HPDE6-E6E7 (cell line): ENCODE results near the gene CCNQ.

ENCODE experiments used
- DNase-seq: peaks from one replicate; pipeline ENCODE4 v3.0.0; 2011; ENCODE audit warnings: missing footprints; ENCODE audit errors: extremely low spot score

Gene CCNQ

DNA sequence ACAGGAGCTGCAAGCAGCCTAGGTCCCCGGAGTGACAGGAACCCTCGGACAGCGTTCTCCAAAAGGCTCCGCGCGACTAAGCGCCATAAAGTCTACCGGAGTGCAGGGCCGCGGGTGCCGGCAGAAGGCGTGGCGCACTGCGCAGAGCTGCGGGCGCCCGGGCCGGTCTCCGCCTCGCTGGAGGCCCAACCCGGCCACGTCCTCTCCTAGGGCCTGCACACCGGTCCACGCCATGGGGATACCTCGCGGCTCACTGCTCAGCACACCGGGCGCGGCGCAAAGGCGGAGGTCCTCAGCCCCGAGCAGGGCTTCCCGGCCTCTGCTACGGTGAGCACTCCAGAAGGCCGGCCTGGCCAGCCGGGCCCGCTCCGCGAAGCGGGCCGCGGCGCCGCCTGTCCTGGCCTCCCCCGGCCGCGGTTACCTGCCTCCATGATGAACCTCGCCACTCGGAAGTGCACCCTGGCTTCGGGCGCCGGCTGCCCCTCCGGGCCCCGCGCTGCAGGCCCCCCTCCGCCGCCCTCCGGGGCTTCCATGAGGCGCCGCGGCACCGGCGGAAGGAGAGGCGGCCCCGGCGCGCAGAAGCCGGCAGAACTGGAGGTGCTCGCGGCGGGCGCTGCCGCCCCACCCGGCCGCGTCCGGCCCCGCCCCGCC, at the start of gene CCNQ:
TSS of gene CCNQ (minus strand) at position 599 of the 651 bp plus-strand sequence. CDS start at position 533, 66 bp downstream.
- DNase-seq = peak; percentile 41

DNA sequence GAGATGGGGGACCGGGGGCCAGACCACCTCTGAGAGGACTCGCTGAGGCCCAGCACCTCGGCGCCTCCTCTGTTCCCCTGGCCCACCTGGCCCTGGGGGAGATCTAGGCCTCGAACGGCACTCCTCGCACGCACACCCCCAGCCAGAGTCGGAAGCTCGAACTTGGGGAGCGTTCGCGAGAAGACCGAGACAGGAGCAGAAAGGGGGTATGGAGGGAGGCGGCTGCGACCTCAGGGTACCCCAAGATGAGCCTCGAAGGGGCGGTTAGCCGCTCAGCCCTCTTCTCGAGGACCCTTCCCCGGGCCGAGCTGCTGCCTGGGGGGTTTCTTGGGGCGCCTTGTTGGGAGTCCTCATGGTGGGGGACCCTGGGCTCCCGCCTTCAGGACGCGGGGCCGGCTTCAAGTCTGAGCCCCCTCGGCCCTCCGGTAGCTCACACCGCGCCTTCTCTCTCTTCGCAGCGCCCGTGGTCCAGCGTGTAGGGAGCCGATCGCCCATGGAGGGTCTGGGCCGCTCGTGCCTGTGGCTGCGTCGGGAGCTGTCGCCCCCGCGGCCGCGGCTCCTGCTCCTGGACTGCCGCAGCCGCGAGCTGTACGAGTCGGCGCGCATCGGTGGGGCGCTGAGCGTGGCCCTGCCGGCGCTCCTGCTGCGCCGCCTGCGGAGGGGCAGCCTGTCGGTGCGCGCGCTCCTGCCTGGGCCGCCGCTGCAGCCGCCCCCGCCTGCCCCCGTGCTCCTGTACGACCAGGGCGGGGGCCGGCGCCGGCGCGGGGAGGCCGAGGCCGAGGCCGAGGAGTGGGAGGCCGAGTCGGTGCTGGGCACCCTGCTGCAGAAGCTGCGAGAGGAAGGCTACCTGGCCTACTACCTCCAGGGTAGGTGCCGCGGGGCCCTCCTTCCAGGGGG, 48.8 kb upstream of the CCNQ start:
- DNase-seq = no peak

DNA sequence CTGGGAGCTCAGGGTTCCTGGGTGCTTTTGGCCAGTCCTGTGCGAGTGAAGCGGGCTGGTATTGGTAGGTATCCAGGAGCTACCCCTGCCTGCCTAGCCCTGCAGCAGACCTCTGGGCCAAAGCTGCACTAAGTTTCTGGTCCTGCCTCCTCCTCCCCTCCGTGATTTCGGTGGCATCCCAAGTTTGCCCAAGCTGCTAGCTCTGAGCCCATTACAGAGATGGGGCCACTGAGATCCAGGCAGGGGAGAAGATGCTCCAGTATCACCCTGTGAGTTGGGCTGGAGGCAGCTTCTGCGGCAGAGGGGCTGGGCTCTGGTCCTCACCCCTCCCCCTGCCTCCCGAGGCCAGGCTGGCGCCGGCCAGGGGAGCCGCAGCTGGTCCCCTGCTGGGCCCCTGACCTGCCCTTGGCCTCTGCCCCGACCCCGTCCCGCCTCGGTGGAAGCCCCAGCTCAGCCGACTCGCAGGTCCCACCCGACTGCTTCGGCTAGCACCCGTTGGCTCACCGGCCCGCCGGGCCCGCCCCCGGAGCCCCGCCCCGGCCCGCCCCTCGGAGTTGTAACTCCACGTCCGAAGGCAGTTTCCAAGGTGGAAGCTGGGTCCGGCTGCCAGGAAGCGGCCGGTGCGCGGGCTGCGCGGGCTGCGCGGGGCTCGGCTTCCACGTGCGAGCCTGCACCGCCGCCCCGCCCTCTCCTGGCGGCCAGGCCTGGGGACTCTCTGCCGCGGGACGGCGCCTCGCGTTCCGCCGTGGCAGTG, 47.9 kb upstream of the CCNQ start, which contains the start of gene DUSP9:
TSS of gene DUSP9 (plus strand) at position 584 of the 754 bp plus-strand sequence. CDS start 751 bp downstream, outside the sequence.
- DNase-seq = peak; percentile 86

DNA sequence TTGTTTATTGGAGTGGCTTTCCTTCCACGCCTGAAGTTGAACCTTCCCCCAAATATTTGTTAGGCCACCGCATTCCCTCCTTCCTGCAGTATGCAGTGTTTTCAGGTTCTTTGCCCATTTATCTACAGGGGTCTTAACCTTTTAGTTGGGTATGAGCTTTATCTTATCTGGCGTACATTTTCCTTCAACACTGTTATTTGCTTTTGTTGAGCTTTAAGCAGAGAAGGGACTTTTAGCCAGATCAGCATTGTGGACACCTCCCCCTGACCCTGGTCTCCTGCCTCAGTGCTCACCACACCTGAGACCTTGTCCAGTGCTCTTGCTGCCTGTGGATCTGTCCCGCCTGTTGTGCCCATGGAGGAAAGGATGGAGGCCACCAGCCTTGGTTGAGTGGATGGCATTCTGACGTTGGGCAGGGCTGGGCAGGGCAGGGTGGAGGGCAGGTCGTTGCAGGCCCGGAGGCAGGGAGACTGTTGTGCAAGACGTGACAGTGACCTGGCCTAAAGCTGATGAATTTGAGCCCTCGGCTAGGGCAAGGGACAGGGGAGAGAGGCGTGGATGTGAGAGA, 47.1 kb upstream of the CCNQ start:
- no peak for DNase-seq

DNA sequence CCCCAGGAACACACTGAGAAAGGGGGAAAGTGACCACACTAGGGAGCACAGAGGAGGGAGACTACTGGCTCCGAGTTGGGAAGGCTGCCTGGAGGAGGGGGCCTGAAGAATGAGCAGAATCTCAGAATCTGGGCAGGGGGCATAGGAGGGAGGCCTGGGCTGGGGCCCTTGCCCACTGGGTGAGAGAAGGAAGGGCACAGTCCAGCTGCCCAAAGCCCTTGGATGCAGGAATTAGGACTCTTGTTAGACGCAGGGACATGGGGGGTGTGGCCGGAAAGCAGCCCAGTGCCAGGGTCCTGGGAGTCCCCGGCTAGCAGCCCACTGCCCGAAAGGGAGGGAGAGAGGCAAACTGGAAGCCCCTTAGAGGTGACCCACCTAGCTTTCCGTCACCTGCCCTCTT, 46.2 kb upstream of the CCNQ start:
- DNase-seq = no peak

DNA sequence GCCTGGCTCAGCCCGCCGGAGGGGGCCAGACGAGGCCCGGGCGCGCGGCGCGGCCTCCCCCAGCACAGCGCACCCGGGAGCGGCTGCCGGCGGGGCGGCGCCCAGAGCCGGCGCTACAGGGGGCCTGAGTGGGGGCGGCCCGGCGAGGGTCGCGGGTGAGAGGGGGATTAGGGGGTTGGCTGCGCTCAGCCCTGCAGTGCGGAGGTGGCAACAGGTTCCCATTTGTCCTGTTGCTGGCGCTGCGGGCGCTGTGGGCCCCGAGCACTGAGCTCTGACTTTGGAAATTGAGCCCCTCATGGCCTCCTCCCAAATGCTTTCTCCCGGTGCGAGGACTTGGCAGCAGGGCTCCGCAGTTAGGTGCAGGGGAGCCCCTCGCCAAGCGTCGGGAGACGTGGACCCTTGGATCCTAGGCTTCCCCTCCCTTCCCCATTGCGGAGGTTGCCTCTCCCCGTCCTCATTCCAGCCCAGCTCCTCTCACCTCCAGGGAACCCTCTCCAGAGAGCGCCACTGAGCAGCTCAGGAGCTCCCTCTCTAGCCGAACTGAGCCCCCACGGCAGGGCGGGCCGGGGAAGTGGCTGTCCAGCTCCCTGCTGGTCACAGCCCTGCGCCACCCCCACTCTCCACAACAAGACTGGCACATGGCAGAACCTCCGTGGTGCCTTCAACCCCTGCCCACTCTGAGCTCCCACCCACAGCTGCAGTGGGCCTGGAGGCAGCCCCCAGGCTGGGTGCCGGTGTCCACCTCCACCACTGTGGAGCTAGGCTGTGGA, 45.6 kb upstream of the CCNQ start:
- no peak for DNase-seq

DNA sequence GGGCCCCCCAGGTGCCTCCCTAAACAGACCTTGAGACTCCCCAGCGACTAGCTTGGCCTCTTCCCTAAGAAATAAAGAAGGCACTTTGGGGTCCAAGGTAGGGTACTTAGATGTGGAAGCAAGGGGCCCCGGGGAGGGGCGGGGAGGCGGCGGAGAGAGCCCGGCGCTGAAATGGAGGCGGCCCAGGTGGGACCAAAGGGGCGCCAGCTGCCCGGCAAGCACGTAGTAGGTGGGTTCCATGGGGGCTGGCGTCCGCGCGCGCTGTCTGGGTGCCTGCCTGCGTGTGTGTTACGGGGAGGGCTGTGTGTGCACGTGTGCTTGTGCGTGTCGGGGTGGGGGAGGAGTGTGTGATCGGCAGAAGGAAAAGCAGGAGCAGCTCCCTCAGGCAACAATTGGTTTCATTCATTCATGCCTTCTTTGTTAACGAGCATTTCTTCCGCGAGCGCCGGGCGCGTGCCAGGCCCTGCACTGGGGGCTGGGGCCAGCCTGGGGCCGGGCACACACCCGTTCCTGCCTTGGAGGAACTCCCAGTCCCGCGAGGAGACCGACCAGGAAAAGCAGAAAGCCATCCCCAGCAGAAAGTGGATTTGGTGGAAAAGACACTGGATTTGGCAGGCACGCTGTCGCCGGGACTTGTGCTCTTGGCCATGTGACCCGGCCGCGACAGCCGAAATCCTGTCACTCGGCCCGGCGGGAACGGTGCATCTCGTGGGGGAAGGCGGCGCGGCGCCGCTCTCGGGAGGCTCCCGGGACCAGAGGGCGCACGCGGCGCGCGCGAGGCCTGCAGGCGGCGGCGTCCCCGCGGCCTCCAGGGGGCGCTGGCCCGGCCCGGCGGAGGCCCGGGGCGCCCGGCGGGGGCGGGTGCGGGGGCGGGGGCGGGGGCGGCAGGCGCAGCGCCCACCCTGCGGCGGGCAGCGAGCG, 44.8 kb upstream of the CCNQ start:
- DNase-seq = no peak

DNA sequence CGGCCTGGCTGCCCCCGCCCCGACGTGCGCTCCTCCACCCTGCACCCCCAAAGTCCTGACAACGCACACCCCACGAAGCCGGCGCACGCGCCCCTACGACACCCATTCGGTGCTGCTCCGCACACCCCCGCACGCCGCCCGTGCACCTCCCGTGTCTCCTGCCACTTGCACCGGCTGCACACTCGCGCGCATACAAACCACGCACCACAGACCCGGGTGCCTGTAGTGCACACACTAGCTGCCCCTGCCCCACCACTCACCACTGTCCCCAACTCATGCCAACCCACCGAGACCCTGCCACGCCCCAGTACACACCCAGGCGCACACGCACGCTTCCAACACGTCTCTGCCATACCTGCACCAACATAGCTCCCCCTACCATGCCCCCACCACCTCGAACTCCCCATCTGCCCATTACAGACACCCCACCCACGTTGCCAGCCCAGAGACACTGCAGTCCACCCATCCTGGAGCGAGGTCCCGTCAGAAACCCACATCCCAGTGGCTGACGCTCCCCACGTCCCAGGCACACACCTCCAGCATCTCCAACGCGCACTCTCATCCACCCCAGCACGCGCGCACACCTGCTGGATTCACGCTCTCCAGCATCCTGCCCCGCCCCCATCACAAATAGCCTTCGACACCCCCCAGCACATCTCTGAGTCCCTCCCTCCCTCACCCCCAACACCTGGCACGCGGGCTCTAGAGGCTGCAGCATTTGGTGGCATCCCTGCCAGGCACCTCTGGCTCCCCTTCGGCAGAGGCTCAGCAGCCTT, 43.9 kb upstream of the CCNQ start:
- no peak for DNase-seq

DNA sequence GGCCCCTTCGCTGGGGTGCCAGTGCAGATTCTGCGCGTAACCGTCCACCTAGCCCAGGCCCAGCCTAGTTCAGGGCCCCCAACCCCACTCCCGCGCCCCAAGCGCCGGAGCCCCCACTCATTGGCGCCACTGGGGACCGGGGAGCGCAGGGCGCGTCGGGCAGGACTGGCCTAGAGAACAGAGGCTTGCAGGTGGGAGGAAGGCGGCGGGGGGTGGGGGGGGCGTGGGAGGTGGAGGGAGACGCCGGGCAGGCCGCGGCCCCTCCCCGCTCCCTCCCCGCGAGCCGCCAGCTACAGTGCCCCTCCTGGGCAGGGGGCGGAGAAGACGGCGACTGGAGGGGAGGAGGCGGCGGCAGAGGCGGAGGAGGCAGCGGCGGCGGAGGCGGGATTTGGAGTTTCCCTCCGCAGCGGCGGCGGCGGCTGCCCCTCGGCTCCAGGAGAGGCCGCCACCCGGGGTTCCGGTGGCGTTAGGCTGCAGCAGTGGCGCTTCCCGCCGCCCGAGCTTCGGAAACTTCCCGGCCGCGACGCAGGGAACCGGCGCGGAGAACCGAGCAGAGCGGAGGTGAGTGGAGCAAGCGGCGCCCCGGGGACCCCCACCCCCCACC, 43.2 kb upstream of the CCNQ start:
- DNase-seq = no peak

DNA sequence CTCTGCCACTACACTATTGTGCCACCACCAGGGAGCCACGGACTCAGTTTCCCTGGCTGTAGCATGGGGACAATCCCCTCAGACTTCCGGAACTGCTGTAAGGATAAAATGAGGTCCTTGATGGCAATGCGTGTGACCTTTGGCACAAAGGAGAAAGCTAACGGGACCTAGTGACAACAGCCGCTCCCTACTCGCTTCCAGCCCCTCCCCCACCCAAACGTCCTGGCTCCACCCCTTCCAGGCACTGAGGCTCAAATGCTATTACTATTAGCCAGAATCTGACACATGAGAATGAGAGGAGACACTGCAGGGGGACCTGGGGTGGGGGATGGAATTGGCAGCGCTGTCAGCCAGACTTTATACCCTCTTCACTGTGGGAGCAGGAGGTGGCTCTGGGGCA, 42.7 kb upstream of the CCNQ start:
- DNase-seq = no peak

DNA sequence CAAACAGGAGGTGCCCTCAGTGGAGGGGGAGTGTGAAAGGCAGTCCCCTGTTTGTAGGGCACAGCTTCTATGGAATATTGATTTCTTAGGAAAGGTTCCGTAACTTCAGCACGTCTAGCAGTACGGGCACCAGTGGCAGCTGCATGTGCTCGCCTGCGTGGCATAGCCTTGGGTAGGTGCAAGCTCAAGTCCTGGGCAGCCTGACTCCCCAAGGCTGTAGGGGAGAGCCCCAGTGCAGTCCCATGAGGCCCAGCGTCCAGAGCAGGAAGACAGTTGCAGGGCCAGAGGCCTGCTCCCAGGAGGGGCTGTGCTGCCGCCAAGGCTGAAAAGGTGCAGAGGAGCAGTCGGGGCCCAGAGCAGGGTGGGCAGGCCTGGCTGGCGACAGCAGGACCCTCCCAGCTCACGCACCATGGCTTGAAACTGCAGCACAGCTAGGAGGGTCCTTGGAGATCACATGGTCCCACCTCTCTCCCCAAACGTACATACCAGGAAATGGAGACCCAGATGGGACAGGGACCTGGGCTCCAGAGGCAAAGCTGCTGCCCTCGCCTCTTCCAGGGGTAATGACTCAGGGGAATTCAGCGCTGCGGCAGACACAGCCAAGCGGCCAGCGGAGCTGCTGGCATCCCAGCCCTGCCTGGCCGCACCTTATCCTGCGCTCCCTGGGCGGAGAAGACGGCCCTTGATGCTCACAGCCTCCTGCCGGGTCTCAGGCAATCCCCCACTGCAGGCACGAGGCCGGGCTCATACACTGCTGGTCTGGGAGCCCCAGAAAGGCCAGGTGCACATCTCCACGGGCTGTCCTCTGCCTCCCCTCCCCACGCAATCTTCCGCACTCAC, 42.0 kb upstream of the CCNQ start:
- no peak for DNase-seq

DNA sequence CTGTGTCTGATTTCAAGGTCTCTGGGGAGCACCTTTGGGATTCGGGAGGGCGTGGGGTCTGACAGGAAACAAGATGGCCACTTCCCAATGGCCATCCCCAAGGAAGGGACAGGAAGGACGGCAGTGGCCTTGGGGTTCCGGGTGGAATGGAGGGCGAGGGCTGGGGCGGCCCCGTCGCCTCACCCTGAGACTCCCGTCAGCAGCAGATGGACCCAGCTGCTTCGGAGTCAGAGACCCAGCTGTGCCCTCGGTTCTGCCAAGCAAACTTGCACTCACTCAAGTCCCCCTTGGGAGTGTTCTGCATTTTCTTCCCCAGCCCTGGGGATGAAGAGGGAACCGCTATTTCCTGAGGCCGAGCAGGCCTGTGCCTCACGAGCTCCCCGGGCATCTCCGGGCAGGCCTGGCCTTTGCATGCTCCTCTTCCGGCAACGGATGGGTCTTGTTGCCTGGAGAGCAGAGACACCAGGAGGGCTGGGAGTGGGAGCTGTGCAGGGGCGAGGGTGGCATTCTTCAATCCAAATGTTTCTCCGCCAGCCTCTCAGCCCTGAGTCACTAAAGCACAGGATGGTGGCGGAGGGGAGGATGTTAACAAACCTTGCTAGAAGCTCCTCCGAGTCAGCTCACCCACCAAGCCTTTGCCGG, 41.2 kb upstream of the CCNQ start:
- no peak for DNase-seq

DNA sequence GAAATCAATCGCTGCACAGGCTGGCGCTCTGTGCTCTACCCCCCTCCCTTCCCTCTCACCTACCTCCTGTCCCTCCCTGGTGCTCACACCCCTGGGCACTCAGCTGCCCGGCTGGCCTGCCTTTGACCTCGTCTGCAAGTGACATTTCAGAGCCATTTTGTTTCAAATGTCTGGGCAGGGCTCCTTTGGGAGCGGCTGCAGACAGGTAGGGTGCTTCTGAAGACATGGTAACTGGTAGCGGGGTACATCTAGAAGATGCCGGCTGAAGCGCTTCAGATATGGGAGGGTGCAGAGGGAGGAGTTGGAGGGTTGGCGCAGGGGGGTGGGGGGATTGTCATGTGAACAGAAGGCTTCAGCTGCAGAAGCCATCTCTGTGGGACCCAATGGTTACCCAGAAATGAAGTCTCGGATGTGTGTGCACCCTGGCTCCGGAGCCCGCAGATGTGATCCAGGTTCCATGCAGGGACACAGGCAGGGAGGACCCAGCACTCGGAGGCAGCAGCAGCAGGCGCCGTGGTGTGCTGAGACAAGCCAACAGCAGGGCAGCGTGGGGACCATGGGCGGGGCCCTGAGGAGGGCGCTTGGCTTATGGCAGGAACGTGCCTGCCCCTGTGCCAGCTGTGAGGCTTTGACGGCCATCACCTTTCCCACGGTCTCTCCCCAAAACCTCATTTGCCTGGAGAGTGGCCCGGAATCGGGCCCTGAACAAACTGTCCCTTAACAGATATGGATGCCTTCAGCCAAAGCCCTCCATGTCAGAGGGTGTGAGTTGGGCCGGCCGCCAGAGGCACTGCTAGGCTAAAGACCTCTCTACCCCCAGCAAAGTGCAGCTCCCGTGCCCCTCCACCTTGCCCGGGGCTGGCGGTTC, 40.5 kb upstream of the CCNQ start:
- DNase-seq = no peak

DNA sequence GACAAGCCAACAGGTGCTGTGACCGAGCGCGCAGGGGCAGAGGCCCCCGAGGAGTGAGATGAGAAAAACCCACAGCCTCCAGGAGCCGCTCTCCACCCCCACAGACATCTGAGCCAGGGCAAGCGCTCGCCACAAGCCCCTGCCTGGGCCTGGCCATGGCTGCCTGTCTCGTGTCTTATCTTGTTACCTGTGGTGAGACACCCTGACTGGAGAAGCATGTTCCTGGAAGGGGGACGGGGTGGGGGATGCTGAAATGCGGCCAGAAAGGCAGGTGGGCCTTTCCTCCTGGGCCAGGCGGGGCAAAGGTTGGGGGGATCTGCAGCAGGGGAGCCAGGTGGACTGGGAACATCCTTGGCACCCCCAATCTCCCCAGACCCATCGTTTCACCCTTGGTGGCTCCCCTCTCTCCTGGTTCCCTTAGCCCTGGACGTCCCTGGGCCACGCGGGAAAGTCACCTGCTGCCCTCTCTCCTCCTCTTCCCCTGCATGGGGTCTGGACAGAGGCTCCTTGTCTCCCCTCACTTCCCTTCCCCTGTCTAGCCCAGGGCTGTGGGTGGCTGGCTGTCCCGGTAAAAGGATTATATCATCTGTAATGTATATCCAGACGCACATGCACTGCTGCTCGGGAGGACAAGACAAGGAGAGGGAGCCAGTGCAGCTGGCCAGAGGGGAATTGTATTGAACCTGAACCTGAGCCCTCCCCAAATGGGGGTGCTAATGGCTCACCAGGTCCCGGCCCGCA, 39.7 kb upstream of the CCNQ start:
- peak; percentile 71 for DNase-seq

DNA sequence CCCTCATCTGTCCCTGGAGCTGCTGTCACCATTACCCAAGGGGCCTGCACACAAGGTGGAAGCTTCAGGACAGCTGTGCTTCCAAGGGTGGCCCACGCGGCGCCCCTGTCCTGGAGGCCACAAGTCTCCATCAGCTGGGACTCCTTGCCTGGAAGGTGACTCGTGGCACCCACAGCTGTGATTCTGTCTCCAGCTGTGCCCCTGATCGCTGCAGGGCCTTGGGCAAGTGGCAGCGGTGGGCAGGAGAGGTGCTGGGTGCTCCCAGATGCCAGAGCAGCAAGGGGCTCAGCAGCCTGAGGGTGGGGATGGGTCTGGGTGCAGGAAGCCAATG, 39.1 kb upstream of the CCNQ start:
- DNase-seq = no peak
